ENCODE measurements around the gene GDE1.
"Not testable (repeated sequence)": the region's sequence is repeated elsewhere in the genome, so short reads cannot be mapped to it uniquely, and the experiment has no call there.

Gene GDE1

GRCh38 chr16:19521471-19522396 lies at the start of gene GDE1:
Gene GDE1 (minus strand): TSS chr16:19522098. CDS start chr16:19521964, 134 bp downstream.
- peak; percentile 93 for DNase-seq (ENCODE audit: low spot score)

DNA sequence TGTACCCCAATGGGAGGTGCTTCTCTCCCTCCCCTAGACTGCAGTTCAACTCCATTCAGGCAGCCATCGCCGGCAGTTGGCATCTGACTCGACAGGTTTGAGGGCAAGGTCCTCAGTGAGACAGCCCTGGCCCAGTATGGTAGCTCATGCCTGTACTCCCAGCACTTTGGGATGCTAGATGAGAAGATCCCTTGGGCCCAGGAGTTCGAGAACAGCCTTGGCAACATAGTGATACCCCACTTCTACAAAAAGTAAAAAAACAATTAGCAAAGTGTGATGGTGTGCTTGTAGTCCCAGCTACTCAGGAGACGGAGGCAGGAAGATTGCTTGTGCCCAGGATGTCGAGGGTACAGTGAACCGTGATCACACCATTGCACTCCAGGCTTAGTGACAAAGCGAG lies 45.7 kb upstream of the GDE1 start:
- no peak for DNase-seq (ENCODE audit: low spot score)

DNA sequence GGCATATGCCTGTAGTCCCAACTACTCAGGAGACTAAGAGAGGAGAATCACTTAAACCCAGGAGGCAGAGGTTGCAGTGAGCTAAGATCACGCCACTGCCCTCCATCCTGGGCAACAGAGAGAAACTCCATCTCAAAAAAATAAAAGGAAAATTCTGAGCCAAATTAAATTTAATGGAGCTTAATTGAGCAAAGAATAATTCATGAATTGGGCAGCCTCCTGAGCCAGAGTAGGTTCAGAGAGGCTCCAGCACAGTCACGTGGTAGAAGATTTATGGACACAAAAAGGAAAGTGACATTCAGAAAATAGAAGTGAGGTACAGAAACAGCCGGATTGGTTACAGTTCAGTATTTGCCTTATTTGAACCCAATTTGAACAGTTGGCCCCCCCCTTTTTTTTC lies 44.5 kb upstream of the GDE1 start:
- DNase-seq (ENCODE audit: low spot score), result no peak

DNA sequence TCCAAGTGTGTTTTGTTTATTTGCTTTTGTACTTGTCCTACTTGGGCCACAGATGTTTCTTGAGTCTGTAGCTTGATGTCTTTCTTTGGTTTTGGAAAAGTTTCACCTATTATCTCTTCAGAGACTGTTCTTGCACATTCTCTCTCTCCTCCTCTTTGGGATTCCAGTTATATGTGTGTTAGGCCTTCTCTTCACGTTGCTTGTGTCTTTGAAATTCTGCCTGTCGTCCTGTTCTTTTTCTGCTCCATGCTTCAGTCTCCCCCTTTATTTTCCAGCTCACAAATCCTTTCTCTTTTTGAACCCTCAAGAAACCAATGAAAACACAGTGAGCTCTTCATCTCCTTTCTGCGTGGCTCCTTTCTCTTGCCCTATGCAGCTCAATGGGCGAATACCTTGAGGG lies 41.5 kb upstream of the GDE1 start:
- DNase-seq (ENCODE audit: low spot score), result no peak

- DNase-seq (ENCODE audit: low spot score), result no peak
Observed at GRCh38 chr16:19560078-19560477, 38.2 kb upstream of the GDE1 start.

GRCh38 chr16:19559242-19559910 lies 37.5 kb upstream of the GDE1 start:
- DNase-seq (ENCODE audit: low spot score), result peak; percentile 51

DNA sequence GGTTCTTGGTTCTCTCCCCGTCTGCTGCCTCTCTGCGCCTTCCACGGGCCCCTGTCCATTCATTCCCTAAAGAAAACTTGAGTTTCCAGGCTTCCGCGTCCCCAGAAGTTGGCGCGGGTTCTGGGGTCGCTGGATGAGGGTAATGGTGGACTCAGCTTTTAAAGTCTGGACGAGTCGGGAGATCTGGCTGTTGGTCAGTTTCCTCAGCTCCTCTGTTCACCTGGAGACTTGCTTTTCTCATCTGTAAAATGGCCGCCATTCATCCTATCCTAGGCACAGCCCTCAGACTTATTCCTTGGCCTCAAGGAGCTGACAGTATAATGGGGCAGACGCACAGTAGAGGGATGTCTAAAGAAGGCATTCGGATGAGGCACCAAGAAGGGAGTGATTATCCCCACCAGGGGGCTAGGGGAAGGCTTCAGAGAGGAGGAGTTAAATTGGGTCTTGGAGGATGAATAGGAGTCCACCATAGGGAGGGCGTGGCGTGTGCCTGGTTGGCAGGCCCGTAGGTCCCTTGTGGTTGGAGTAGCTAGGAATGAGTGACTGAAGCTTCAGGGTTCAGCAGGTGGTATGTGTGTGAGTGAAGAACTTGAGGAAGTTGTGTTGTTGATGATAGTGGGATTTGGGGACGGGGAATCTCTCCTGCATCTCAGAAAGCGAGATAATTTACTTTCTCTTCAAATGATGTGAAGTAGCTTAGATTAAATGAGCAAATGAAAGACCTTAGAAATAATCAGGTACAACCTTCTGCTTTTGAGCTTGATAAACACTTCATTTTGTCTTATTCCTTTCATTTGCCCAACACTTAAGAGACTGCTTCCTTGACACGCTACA lies 34.3 kb upstream of the GDE1 start:
- peak; percentile 2 for DNase-seq (ENCODE audit: low spot score)

DNA sequence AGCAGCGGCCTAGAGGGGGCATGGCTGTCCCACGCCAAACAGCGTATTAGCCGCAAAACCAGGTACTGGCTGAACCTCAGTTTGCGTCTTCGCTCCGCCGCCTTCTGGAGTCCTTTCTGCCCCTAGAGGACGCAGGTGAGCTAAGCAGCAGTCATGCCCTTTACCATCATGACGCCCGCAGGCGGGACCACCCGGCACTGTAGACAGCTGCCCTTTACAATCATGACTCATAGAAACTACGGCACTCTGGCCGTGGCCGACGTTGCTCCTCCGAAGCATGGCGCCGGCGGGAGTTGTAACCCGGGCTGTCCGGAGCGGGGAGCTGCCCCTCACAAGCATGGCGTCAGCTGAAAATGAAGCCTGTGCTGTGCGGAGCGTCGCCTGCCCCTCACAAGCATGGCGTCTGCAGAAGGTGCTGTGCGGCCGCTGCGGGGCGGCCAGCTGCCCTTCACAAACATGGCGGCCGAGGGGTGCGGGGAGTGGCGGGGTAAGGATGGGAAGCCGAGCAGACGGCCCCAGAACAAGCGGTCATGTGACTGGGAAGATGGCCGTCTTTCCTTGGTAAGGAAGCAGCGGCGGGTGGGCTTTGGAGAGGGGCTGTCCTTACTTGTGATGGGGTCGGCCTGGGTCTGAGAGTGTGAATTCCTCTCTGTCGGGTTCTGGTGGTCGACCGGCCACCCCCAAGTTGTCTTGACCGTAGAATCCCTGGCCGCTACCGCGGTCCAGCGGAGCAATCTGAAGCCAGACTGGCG lies 33.5 kb upstream of the GDE1 start, which contains the start of gene VPS35L:
Gene VPS35L (plus strand): TSS at position 518 of the 752 bp plus-strand sequence. CDS start 27 bp downstream, at position 545.
- DNase-seq (ENCODE audit: low spot score), result peak; percentile 96

- no peak for DNase-seq (ENCODE audit: low spot score)
Observed at GRCh38 chr16:19549673-19550072, 27.8 kb upstream of the GDE1 start.

DNA sequence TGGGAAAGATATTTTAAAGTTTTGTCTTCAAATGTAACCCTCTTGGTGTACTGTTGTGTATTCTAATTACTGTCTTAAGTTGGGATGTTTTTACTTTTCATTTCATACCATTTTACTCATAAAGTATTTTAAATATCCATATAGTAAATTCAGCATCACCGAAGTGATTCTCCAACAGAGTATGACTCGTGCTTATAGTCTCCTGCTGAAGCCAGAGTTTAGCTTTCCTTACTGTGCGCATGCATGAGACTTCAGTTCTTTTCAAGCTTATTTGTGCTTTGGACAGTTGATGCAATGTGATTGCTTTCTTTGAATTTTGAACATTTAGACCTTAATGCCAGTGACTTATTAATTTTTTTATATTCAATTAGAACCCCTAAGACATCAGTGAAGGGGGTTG lies 26.2 kb upstream of the GDE1 start:
- no peak for DNase-seq (ENCODE audit: low spot score)

GRCh38 chr16:19543278-19543996 lies 21.5 kb upstream of the GDE1 start:
- not testable (repeated sequence) for DNase-seq (ENCODE audit: low spot score)

DNA sequence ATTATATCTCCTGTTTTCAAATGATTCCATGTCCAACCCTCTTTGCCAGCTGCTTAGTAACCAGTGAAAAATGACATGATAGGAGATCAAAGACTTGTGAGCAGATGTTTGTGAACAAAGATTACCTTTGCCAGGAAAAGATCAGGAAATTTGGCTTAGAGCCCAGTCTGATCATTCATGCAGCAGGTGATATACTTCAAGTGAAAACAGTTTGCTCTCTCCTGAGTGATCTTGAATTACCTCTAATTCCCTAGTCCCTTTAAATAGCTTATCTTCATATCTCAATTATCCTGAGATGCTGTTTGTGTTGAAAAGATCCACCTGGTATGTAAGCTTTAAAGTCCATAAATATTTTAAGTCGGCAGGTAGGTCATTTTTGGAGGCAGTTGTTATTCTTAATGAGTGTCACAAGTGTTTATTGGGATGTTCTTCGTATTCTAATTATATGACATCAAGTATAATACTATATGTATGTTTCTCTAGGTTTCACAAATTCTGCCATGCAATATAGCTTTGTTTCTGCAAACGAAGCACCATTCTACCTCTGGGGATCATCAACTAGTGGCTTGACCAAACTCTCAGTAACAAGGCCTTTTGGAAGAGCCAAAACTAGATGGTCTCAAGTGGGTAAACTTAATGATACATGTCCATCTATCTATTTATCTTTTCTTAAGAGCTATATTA lies 20.4 kb upstream of the GDE1 start:
- DNase-seq (ENCODE audit: low spot score), result no peak

DNA sequence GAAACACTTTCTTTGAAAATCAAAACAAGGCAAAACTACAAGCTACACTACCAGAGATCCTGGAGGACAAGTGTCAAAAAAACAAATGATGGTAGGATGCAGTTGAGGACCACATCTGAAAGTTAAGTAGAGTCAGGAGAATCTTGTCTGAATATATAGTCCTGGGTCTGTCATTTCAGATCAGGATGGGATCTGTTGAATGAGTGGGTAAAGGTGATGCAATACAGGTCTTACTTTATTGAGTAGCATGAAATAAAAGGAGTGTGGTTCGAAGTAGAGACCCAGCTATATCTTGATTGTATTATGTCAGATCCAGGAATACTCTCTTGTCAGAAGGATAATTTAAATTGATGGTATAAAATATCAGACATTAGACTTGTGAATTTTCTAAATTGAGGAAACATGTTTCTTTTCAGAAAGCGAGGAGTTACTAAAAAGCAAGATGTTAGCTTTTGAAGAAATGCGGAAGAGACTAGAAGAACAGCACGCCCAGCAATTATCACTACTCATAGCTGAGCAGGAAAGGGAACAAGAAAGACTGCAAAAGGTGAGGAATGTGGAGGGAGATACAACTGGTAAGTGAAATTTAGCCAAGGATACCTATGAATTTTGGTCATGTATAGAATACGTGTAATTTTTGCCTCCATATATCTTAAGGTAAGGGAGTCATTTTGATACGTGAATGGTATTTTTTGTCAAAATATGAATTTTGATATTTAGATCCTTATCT lies 18.5 kb upstream of the GDE1 start:
- no peak for DNase-seq (ENCODE audit: low spot score)

DNA sequence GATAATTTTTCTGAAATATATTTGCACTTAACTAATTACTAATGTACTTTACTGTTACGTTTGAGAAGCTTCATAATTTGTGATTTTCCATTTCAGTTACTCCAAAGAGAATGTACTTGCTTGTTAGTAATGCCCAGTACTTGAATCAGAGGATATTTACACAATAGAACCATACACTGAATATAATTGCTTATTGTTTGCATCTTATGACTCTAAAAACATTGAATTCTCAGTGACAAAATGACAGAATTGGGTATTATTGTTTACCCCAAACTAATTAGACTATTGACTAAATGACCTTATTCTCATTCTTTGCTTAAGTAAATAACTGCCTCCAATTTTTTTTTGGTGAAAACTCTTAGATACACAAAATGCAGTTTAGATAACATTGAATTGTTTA lies 10.7 kb upstream of the GDE1 start:
- no peak for DNase-seq (ENCODE audit: low spot score)

DNA sequence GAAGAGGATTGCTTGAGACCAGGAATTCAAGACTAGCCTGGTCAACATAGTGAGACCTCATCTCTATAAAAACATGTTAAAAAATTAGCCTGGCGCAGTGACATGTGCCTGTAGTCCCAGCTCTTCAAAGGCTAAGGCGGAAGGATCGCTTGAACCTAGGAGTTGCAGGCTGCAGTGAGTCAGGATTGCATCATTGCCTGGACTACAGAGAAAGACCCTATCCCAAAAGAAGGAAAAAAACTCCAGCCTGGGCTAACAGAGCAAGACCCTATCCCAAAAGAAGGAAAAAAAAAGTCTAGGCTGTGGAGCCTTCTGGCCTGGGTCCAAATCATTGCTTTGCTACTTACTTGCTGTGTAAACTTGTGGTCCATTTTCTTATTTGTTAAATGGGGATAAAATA lies 6.8 kb upstream of the GDE1 start:
- DNase-seq (ENCODE audit: low spot score), result no peak

GRCh38 chr16:19527161-19527560 lies 5.3 kb upstream of the GDE1 start:
- DNase-seq (ENCODE audit: low spot score), result no peak

GRCh38 chr16:19525385-19525723 lies 3.5 kb upstream of the GDE1 start:
- no peak for DNase-seq (ENCODE audit: low spot score)

GRCh38 chr16:19524616-19525384 lies 2.9 kb upstream of the GDE1 start:
- DNase-seq (ENCODE audit: low spot score), result no peak

DNA sequence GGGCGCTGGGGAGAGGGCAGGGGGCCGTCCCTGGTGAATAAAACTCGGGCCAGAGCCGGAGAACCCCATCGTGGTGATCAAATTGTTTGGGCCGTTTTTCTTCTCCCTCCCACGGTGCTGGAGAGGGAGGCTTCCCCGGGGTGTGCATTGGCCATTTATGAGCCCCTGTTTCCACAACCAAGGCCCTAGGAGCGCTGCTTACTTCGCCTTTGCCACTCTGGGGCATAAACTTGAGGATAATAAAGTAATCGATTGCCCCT lies 2.4 kb upstream of the GDE1 start:
- no peak for DNase-seq (ENCODE audit: low spot score)

Measured in CD4-positive, alpha-beta T cell treated with Interleukin-6 at 100 ng/mL for 8 hours (primary cell).